Osteoblast (primary cell): ENCODE results near the gene MAGEA2B. TPM values are rescaled to one million over a fixed set of nuclear protein-coding genes. Genes with fewer than 3 reads are reported as not detected.
"Not testable (repeated sequence)": the region's sequence is repeated elsewhere in the genome, so short reads cannot be mapped to it uniquely, and the experiment has no call there.

Source experiments
- DNase-seq: peaks from one replicate; pipeline ENCODE4 v3.0.0; 2011; ENCODE audit warnings: low spot score, mixed read lengths; ENCODE audit not compliant: insufficient read length; ENCODE audit errors: missing footprints
- H2AFZ ChIP-seq: 2 replicates; pipeline ENCODE4 v1.6.0; 2011; ENCODE audit warnings: mild to moderate bottlenecking, low read length
- H3K27ac ChIP-seq: 2 replicates; pipeline ENCODE4 v1.5.1; 2011; ENCODE audit warnings: mild to moderate bottlenecking, low read depth, low read length, moderate library complexity
- H3K27me3 ChIP-seq: 2 replicates; pipeline ENCODE4 v1.6.0; 2012; ENCODE audit warnings: mild to moderate bottlenecking, control low read depth, inconsistent platforms, low read length, moderate library complexity; ENCODE audit not compliant: insufficient read depth
- H3K36me3 ChIP-seq: 2 replicates; pipeline ENCODE4 v1.5.1; 2011; ENCODE audit warnings: mild to moderate bottlenecking, low read length, control low read depth, moderate library complexity; ENCODE audit not compliant: insufficient read depth
- H3K4me1 ChIP-seq: 2 replicates; pipeline ENCODE4 v1.5.1; 2011; ENCODE audit warnings: mild to moderate bottlenecking, low read length, control low read depth, moderate library complexity; ENCODE audit not compliant: insufficient read depth
- H3K4me2 ChIP-seq: 2 replicates; pipeline ENCODE4 v1.6.0; 2011; ENCODE audit warnings: mild to moderate bottlenecking, low read length; ENCODE audit not compliant: insufficient read depth
- H3K4me3 ChIP-seq: fragments of 200-600 bp; sonication (generic); 3 replicates; pipeline ENCODE4 v1.5.1; 2012; ENCODE audit warnings: mild to moderate bottlenecking, low read length, inconsistent platforms; ENCODE audit not compliant: insufficient read depth
- H3K79me2 ChIP-seq: 2 replicates; pipeline ENCODE4 v1.6.0; 2012; ENCODE audit warnings: mild to moderate bottlenecking, low read length, control low read depth, inconsistent platforms; ENCODE audit not compliant: insufficient read depth
- H3K9me3 ChIP-seq: 2 replicates; pipeline ENCODE4 v1.5.1; 2011; ENCODE audit warnings: low read depth, low read length, control low read depth
- H4K20me1 ChIP-seq: 2 replicates; pipeline ENCODE4 v1.6.0; 2012; ENCODE audit warnings: mild to moderate bottlenecking, low read length, control low read depth; ENCODE audit not compliant: insufficient read depth
- total RNA-seq: library from RNA; depleted of rRNA; stranded (reverse); fragments of >200 nt; gene quantifications from 2 replicates; pipeline ENCODE4 v1.2.3, GENCODE V29; 2012

Gene MAGEA2B
- total RNA-seq, 1 donor: not detected

DNA sequence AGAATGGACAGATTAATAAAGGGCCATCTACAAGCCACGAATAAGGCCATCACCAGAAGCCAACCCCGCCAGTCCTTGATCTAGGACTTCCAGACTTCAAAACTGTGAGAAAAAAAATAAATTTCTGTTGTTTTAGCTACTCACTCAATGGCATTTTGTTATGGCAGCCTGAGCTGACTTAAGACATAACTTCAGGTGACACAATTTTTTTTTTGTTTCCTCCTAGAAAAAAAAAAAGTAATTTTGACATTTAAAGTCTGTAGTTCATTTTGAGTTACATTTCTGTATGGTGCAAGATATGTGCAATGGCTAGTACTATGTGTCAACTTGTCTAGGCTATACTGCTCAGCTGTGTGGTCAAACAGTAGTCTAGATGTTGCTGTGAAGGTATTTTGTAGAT is 44.5 kb downstream of the MAGEA2B start, which contains the start of gene CSAG3:
Gene CSAG3, plus strand, starts transcription at position 301 of the 400 bp plus-strand sequence.
- H3K27me3 ChIP-seq, H3K36me3 ChIP-seq, H3K27ac ChIP-seq, H4K20me1 ChIP-seq, H3K79me2 ChIP-seq, DNase-seq, H3K4me3 ChIP-seq, H2AFZ ChIP-seq, H3K4me1 ChIP-seq, H3K9me3 ChIP-seq, H3K4me2 ChIP-seq: not testable (repeated sequence)

DNA sequence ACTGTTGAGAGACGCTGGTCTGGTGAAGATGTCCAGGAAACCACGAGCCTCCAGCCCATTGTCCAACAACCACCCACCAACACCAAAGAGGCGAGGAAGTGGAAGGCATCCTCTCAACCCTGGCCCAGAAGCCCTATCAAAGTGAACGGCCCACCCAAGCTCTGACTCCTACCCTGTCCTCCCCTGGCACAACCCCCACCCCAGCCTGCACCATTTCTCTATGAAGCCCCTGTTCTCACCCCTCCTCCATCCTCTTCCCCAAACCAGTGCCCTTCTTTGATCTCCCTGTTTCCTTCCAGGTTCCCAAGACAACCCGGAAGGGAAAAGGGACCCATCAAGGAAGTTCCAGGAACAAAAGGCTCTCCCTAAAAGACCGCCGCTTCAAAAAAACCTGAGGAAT is 45.1 kb downstream of the MAGEA2B start:
- H4K20me1 ChIP-seq, H3K27me3 ChIP-seq, H2AFZ ChIP-seq, H3K79me2 ChIP-seq, DNase-seq, H3K4me2 ChIP-seq, H3K36me3 ChIP-seq, H3K9me3 ChIP-seq, H3K4me1 ChIP-seq, H3K27ac ChIP-seq, H3K4me3 ChIP-seq: not testable (repeated sequence)

DNA sequence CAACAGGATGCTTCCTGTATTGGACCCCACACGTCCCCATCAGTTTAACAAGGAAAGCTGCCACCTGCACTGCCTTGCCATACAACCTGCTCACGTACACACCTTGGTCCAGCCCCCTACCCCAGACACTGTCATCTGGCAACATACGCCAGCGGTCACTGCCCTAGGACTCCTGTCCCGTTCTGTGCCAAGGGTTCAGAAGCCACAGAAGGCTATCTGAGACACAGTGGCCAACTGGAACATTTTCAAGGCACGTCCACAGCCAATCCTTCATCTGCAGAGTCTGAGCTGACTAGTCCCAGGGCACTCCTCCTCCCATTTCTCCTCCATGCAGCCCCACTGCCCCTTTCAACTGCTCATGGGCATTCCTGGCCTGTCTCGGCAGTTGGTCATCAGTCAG is 47.2 kb downstream of the MAGEA2B start:
- not testable (repeated sequence) for H2AFZ ChIP-seq, H3K4me3 ChIP-seq, H3K4me1 ChIP-seq, H3K27ac ChIP-seq, H3K27me3 ChIP-seq, H4K20me1 ChIP-seq, H3K9me3 ChIP-seq, H3K36me3 ChIP-seq, H3K79me2 ChIP-seq, DNase-seq, H3K4me2 ChIP-seq

DNA sequence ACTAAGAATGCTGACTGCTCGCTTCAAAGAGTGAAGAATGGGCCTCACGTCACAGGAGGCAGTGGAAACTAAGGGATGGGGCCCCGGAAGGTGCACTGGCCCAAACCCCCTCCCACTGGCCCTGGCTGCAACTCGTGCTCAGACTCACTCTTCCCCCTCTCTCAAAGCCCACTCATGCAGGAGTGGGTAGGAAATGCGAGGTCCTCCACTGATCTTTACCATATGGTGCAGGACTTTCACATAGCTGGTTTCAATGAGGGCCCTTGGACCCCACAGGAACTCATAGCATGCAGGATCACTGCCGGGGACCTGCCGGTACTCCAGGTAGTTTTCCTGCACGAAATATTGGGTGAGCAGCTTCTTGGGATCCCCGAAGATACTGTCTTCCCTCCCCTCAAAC is 52.1 kb downstream of the MAGEA2B start:
- H3K27me3 ChIP-seq, H3K79me2 ChIP-seq, H3K4me1 ChIP-seq, H3K36me3 ChIP-seq, DNase-seq, H2AFZ ChIP-seq, H4K20me1 ChIP-seq, H3K27ac ChIP-seq, H3K9me3 ChIP-seq, H3K4me3 ChIP-seq, H3K4me2 ChIP-seq: not testable (repeated sequence)

Other genes with a start within 250 kb of the MAGEA2B start
- gene GABRQ, start 76.7 kb upstream of the MAGEA2B start, total RNA-seq: not detected in 2 replicates
- not detected in 2 replicates for gene MAGEA3, start 15.8 kb upstream of the MAGEA2B start, total RNA-seq
- not detected in 2 replicates for gene CSAG2, start 5.4 kb upstream of the MAGEA2B start, total RNA-seq
- not detected in 2 replicates for gene CSAG1, start 19.1 kb downstream of the MAGEA2B start, total RNA-seq
- gene MAGEA12, start 19.1 kb downstream of the MAGEA2B start, total RNA-seq: not detected in 2 replicates
- gene MAGEA2, start 39.2 kb downstream of the MAGEA2B start, total RNA-seq: not detected in 2 replicates
- gene CSAG3, start 44.6 kb downstream of the MAGEA2B start, total RNA-seq: not detected in 2 replicates
- not detected in 2 replicates for gene MAGEA6, start 55.1 kb downstream of the MAGEA2B start, total RNA-seq
- gene CETN2, start 116.1 kb downstream of the MAGEA2B start, total RNA-seq: 42.1 and 44.2 TPM in 2 replicates
- gene NSDHL, start 116.4 kb downstream of the MAGEA2B start, total RNA-seq: 15.9 and 18.9 TPM in 2 replicates
- 1.1 and 1.2 TPM in 2 replicates for gene ZNF185, start 183.4 kb downstream of the MAGEA2B start, total RNA-seq